Stimulated activated CD4-positive, alpha-beta T cell treated with anti-CD3 and anti-CD28 coated beads, Interleukin-4, amount 100 ng/mL, for 48 hours (primary cell): ENCODE results near the gene DMD.

Experiments used
- DNase-seq, 2 donors: peaks; one replicate each; pipeline ENCODE4 v3.0.0-alpha.2; 2020; ENCODE audit warnings: low read depth in 2 of 2

The DMD gene

DNA sequence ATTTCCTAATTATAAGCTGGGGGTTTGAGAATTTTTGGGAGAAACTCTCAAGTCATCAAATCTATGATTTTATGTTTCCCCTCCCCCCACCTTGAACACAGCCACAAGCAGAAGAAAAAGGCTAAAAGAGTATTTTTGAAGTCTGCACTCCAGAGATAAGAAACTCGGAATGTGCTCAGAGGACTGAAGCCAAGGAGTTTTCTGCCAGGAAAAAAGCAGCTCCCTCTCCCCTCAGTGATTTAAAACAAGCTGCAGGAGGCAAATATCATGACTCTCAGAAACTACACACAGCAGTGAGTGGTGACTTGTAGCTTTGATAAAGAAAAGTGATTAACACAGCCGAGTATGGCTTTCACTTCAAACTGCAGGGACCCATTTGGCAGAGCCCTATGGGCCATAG is 1339.3 kb downstream of the DMD start:
- no peak for DNase-seq

DNA sequence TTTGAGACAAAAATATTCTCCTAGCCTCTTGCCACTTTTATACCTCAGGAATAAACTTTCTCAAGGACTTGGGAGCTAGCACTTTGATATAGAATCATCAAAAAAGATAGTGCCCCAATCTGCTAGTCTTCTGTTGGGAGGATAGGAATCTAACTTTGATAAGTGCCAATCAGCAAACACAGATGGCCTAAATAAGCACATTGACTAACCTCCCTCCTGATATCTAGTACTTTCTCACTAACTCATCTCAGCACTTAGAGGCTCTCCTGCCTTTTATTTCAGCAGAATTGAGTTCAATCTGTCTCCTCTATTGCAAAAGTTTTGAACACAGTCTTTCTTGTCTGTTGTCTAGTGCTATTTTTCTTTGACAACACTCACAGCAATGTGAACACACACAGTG is 1341.1 kb downstream of the DMD start:
- no peak for DNase-seq

DNA sequence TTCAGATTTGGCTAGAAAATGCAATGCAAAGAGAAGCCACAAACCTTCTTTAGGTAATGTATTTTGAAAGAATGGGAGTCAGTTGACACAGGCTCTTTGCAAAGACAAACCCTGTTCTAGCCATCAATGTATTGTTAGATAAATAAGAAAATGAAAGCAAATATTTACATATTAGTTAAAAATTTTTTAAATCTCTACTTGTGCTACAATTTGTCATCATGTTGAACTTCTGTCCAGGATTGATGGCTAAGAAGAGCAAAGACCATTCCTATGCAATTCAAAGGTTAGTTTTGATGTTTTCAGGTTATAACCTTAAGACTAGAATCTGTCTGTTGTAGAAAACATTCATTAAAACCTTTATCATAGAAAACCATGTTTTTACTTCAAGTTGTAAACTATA is 1350.7 kb downstream of the DMD start:
- DNase-seq, result no peak

DNA sequence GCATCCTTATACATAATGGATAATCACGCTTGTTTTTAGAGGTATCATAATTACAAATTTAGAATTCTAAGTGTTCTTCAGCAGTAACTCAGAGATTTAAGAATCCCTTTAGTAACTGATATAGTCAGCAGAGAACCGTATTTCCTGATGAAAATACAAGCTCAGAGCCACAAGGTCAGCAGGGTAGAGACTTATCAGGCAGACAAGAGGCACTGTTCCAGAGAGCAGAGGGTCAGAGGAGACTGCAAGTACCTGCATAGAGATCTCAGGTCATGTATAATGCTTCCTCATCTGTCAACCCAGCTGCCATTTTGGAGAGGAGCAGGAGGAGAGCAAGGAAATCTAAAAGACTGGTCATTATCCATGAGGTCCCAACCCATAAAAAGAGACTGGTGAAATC is 1352.4 kb downstream of the DMD start:
- no peak for DNase-seq

DNA sequence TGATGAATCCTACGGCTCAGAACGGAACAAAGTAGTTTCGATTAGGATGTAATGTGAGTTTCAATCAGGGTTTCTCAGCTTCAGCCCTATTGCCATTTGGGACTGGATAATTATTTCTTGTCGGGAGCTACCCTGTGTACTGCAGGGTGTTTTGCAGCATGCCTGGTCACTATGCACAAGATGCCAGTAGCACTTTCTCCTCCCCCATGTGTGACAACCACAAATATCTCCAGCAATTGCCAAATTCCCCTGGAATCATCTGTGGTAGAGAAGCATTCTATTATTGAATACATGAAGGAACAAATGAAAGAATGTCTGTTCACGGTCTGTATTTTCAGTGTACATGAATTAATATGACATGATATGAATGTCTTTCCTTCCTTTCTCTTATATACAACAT is 1356.6 kb downstream of the DMD start:
- no peak for DNase-seq

DNA sequence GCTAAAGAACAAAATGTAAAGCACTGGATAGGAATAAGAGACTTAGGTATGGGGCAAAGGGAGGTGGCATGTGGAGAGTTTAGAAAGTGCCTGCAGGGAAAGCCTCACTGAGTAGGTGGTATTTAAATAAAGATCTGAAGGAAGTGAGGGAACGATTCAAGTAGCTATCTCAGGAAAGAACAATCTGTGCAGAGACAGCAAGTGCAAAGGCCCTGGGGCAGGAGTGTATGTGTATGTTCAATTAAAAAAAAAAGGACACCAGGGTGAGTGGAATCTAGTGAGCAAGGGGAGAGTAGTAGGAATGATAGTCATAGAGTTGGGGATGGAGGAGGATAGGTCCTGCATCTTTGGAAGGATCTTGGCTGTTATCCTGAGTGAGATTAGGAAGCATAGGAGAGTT is 1359.6 kb downstream of the DMD start:
- DNase-seq, result no peak

DNA sequence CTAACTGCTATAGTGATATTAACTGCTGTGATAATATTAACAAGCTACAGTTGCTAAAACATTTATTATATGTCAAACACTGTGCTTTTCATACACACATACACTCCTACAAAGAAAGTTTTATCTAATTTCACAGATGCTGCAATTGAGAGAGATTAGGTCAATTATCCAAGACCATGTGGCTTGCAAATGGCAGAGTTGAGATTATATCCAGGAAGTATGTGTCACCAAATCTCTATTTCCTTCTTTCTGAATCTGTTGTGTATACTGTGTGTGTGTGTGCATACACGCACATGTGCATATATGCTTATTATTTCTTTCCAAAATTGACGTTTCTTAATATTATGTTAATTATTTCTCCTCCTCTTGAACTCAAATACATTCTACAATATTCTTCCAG is 1363.6 kb downstream of the DMD start:
- DNase-seq, result no peak

DNA sequence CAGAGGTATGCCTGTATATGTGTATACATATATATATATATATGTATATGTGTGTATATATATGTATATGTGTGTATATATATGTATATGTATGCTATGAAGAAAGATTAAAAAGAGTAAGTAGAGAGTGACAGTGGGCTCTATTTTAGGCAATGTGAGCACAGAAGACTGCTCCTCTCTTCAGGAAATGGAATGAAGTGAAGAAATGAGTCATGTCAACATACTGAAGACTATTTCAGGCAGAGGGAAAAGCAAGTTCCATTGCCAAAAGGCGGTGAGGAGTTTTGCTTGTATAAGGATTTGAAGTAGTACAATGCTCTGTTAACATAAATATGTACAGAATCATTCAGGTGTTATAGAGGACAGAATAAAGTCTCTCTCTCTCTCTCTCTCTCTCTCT is 1366.3 kb downstream of the DMD start:
- DNase-seq, result no peak

DNA sequence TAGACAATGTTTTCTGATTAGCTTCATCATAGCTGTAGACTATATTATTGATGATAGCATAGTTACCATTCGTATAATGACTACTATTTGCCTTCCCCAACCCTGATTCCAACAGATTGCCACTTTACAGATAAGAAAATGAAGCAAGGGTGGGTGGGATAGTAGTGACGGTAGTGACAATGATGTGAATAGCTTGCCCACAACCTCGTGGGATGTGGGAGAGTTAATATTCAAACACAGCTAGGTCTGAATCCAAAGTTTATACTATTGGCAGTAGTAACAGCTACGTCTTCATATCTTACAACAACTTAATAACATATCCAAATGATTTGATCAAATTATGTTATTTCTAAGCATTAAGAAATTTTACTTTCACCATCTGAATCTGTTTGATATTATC is 1372.7 kb downstream of the DMD start:
- DNase-seq, result no peak

DNA sequence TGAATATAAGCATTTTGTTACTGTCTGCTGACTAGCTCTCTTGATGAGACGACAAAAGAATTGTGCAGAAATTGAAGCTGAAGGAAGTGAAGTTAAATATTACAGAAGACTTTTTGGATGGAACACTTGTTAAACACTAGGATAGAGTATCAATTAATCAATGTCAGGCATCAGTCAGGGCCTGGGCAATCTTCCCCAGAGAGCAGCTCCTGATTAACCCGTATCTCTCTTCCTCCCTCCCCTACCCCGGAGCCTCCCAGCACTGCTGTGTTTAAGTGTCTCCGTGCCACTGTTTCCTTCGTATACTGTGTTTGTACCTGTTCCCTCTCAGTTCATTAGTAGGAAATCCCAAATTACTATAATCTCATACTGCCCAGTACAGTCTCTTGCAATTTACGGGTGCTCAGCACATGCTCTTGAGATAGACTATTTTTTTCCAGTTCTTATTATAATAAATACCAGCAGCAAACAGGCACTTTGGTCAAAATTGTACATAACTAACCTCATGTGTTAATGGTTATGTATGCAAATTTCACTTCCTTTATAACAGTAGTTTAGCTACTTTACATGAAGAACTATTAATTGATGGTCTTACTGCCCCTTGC is 1373.8 kb downstream of the DMD start:
- DNase-seq, result no peak

DNA sequence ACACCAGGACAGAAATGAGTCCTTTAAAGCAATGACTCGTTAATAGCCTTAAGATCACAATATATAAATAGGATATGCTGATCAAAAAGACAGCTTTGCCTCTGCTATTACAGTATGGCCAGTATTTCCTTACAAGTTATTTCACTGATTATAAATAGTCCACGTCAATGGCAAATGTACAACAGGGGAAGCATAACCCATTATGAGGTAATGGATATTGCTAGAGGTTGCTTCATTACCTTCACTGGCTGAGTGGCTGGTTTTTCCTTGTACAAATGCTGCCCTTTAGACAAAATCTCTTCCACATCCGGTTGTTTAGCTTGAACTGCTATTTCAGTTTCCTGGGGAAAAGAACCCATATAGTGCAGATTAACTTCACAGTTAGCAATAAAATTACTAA is 1374.9 kb downstream of the DMD start:
- DNase-seq, result no peak

DNA sequence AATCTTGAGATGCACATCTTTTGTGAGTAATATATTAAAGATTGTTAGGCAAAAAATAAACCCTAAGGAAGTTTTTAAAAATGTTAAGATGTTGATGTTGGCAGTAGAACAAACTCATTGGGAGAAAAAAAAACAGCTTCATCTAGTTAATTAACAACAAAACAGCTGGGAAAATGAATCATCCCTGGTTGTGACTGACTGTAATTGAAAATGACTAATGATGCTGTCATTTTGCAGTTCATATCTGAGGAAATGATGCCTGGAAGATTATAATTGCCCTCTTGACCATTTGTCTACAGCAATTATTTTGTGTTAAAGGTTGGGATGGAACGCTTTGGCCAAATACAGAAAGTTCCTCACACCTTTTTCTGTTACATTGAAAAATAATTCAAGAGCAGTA is 1379.1 kb downstream of the DMD start:
- no peak for DNase-seq

DNA sequence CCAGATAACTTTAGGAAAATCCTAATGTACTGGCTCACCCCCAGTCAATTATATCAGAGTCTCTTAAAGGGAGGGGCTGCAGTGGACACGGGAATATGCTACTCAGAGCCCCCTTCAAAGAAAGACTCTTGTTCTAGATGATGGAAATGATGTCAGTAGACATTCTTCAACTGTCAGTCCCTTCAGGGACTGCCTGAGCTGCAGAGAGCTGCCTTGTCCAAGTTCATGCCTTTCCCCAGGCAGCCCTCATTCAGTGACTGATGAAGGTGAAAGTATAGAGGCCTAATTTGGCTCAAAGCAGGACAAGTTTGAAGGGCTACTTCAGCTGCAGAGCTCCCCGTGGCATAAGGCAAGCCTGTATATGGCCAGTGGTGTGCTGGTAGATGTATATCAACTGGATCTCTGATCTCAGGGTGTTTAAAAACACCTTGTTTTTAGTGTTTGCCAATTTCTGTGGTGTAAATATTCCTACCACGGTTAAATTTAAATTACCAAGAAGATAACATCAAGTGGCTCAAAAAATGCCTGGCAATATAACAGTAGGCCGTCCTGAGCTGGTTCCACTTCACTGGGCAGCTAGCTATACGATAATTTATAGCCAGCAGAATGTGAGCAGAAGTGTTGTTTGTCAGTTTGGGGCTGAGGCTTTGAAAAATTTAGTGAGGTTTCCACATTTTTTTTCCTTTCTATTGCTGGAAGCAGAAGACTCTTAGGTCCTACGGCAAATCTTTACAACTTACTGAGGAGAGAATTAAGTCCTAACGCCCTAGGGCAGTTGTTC is 1390.7 kb downstream of the DMD start:
- no peak for DNase-seq

DNA sequence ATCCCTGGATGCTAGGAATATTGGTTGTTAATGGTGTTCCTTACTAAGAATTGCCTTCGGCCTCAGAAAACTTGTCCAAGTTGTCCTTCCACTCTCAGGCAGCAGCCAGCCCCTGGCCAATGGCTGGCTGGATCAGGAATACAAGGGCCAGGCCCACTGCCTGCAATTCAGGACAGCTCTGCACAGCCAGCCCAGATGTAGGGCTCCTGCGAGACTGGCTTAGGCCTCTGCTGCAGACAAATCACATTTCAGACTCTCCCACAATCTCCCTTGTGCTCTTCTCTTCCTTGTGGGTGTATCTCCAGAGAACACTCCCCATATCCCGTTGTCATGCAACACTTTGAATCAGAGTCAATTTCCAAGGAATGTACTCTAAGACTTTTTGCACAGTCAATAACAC is 1391.9 kb downstream of the DMD start:
- DNase-seq, result no peak

DNA sequence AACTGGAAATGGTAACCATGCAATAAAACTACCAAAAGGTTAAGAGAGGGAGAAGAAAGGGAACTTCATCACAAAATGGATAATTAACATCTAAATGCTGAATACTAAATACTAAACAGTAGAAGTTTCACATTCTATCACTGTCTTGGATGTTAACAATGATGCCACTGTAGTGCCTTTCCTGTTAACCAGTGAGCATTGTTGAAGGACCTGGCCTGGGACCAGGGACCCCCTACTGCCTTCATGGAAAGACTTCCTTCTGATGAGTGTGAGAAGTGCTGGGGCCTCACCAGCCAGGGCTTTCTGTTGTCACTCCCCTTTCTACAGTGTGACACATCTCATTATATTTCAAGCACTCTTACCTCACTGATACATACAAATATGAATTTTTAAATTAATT is 1400.2 kb downstream of the DMD start:
- no peak for DNase-seq

DNA sequence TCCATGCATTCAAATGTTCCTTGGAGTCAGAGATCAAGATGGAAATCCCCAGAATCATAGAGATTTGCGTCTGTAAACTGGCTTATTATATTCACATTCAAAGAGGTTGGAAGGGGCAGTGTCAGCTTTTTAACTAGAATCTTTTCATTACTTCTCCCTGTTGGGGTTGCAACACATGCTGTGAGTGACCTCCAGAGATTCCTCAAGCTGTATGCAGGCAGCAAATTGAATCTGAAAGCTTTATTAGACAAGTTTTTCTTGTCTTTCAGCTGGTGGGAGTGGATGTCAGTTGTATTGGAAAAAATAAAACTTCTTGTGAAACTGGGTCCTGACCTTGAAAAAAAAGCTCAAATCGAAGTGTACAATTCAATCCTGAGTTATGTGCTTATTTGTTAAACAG is 1403.0 kb downstream of the DMD start:
- no peak for DNase-seq

DNA sequence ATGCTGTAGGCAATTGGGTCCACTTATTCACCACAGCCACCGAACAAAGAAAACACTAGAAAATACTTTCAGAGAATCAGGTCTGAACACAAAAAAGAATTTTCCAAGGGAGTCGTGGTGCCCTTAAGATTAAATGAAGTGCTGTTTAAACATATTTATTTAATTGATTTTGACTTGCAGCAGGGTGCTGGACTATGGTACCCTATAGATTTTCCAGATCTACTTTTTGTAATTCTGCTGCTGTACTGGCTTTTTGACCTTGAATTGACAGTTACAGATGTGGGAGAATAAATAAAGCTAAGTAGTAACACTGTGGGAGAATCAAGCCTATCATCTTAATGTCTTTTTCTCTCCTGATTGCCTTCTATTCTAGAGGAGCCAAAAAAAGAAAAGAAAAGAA is 1404.2 kb downstream of the DMD start:
- no peak for DNase-seq

DNA sequence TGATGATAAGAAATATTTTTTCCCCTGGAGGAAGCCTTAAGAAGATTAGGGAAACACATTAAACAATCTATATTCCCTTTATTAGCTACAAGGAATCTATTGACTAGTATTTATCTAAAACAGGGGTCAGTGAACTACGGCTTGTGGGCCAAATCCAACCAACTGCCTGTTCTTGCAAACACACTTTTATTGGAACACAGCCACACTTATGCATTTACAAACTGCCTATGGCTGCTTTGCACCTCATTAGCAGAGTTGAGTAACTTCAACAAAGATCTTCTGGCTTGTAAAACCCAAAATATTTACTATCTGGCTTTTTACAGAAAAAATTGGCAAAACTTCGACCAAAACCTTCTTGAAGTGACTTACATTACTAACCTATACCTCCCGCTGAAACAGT is 1405.6 kb downstream of the DMD start:
- no peak for DNase-seq

DNA sequence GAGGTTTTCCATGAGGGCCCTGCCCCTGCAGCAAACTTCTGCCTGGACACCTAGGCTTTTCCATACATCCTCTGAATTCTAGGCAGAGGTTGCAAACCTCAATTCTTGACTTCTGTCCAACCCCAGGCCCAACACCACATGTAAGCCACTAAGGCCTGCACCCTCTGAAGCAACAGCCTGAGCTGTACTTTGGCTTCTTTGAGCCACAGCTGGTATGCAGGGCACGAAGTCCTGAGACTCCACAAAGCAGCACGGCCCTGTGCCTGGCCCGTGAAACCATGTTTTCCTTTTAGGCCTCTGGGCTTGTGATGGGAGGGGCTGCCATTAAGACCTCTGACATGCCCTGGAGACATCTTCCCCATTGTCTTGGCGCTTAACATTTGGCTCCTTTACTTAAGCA is 1411.1 kb downstream of the DMD start:
- DNase-seq, result no peak

DNA sequence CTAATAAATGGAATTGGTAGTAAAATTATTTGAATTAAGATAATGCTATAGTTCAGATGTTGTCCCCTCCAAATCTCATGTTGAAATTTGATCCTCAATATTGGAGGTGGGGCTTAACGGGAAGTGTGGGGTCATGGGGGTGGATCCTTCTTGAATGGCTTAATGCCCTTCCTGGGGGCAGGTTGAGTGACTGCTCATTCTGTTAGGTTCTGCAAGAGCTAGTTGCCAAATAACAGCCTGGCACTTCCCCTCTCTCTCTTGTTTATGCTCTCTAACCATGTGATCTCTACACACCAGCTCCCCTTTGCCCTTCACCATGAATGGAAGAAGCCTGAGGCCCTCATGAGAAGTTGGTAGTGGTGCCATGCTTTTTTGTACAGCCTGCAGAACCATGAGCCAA is 1414.7 kb downstream of the DMD start:
- DNase-seq, result no peak

DNA sequence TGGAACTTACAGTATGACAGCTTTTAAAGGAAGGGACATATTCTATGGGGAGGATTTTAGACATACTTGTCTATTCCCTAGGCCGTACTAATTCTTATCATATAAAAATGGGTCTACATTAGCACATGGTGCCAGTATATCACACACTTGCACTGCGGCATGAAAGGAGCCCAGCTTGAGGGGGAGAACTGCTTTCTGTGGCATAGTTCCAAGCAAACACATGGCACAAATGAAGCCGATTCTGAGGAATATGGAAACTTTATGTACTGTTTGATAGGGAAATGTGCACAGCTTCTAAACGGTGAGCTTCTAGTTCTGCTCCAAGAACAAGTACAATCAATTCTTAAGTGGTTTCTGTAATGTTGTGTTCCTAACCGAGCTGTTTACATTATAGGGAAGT is 1463.9 kb downstream of the DMD start:
- DNase-seq, result no peak

DNA sequence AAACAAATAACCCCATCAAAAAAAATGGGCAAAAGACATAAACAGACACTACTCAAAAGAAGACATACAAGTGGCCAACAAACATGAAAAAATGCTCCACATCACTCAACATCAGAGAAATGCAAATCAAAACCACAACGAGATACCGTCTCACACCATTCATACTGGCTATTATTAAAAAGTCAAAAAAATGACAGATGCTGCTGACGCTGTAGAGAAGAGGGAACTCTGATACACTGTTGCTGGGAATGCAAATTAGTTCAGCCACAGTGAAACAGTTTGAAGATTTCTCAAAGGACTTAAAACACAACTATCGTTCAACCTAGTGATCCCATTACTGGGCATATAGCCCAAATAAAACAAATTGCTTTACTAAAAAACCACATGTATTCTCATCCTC is 1468.3 kb downstream of the DMD start:
- DNase-seq, result no peak

DNA sequence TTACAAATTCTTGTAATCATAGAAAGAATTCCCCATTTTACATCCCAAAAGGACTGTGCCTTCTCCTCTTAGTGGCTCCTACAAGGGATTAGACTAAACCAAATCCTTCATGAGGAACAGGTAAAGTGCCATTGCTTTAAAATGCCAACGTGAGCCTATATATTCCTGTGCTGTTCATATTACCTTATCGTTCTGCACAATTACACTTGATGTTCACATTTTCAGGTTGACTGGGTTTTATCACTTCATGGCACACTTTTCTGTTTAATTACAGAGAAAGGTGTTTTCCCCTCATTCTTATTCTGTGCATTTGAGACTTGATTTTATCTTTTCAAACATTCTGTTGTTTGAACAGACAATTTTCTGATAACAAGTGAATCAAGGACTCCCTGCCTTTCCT is 1493.9 kb downstream of the DMD start:
- DNase-seq, result no peak

DNA sequence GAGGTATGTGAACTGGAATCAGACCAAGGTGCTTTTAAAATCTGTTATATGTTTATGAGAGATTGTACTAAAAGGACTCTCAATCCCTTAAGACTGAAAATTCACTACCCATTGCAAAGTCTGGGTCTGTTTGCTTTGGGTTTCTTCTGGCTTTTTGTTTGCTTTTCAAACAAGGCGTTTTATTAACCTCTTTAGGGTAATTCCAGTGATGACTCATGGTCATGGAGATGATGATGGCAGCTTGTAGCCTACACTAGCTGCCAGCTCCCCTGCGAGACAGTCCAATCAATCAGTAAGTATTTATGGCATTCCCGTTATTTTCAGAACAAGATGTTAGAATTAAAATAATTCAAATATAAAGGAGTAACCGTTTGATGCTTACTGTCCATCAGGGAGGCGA is 1495.7 kb downstream of the DMD start:
- no peak for DNase-seq
